GM18873 (cell line): Measurements from ENCODE around the gene GPSM1.

Experiments
- ATAC-seq: cut with Tn5 transposase; IDR thresholded peaks from one replicate; pipeline ENCODE4 v1.9.1; 2021; ENCODE audit warnings: mild to moderate bottlenecking, moderate library complexity, moderate number of reproducible peaks; ENCODE audit not compliant: unreplicated experiment, low FRiP score

GPSM1 gene

DNA sequence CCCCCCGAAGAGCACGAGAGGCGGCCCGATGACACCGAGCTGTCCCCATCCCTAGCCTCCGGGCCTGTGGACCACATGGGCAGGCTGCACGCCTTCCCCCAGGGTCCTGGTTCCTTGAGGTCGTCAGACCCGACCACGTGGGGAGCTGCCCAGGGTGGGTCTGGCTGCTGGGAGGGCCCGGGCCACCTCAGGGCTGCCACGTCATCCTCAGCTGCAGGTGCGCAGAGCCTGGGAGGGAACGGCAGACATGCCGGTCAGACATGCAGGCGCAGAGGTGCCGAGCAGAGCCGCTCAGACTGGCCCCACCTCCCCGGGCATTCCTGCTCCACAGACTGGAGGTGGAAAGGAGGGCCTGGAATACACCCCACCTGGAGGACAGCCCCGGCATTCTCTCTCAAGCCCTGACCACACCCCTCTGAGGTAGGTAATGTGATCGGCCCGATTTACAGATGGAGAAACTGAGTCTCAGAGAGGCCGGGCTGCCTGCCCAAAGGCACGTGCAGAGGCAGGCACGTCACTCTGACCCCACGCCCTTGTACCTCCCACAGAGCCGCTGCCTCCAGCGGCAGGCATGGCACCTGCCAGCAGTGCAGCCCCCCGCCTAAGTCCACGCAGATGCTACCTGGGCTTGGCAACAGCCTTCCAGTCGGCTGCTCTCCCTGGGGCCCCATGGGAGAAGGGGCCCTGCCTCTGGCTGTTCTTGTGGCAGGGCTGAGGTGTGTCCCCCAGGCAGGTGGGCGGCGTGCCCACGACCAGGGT, 24.1 kb upstream of the GPSM1 start:
- ATAC-seq: no peak

DNA sequence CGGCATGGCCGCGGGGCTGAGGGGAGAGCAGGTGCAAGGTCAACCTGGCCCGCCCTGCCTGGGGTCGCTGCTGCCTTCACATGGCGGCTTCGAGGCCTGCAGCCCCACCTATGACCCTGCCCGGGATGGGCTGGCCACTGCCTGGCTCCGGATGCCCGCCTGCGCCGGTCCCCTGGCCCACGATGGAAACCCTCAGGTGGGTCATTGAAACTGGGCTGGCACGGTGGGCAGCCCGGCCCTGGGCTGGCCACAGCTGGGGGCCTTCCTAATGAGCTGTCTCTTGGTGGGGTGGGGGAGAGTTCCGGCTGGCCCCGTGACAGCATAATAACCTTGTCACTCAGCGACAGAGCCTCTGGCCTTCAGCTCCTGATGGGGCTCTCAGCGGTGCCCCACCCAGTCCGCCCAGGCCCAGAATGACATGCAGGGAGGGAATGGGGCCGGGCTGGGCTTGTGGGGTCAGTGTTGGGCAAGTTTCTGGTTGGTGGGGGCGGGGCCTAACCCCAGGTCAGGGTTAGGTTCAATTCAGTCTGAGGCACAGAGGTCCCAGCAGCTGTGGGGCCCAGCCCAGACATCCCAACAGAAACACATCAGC, 23.4 kb upstream of the GPSM1 start, which contains the start of gene CCDC187:
Gene CCDC187 (minus strand): TSS at position 270 of the 592 bp plus-strand sequence. CDS start 264 bp downstream, at position 6.
- ATAC-seq: no peak

DNA sequence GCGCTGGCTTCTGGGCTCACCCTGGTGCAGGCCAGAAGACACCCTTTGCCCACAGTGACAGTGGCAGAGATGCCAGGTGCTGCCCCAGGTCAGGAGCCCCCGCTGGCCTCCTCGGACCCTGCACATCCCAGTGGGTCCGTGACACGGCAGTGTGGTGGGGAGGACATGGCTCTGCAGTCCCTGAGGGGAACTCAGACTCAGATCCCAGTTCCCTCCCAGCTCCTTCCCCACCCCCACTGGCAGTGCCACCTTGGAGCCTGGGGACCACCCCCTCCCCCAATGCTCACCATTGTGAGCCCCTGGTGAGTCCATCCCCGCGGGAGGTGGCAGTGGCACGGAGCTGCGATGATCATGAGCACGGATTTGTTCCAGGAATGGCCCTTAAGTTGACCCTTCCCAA, 22.9 kb upstream of the GPSM1 start:
- ATAC-seq: no peak

DNA sequence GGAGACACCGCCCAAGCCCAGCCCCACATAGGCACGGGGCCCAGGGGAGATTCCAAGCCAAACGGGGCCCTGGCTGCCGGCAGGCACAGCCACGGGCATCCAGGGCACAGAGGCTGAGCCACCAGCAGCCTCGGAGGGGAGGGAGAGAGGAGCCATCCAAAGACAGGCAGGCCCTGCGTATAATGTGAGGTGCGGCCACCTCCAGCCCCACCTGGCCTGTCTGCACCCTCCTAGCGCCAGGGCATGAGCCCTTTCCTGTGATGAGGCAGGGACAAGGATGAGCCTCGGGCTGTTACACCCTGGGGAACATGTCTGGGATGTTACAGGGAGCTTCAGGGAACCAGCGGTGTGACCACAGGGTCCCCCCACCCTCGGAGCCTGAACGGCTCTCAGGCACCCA, 22.4 kb upstream of the GPSM1 start:
- no peak for ATAC-seq

DNA sequence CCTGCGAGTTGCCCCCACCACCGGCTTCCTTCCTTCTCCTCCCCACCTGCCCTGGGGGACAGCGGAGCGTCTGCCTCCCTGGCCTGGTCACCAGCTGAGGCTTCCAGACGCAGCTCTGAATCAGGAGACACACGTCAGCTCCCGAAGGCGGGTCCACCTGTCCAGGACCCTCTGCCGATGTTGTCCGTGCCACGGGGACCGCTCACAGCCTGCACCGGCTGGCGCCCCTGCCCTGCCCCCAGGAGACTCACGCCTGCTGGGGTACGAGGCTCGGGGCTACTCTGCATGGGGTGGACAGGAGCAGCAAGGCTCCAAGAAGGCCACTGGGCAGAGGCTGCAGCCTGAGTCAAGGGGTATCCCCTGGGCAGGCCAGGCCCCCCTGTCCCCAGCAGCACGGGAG, 21.5 kb upstream of the GPSM1 start:
- ATAC-seq: no peak

DNA sequence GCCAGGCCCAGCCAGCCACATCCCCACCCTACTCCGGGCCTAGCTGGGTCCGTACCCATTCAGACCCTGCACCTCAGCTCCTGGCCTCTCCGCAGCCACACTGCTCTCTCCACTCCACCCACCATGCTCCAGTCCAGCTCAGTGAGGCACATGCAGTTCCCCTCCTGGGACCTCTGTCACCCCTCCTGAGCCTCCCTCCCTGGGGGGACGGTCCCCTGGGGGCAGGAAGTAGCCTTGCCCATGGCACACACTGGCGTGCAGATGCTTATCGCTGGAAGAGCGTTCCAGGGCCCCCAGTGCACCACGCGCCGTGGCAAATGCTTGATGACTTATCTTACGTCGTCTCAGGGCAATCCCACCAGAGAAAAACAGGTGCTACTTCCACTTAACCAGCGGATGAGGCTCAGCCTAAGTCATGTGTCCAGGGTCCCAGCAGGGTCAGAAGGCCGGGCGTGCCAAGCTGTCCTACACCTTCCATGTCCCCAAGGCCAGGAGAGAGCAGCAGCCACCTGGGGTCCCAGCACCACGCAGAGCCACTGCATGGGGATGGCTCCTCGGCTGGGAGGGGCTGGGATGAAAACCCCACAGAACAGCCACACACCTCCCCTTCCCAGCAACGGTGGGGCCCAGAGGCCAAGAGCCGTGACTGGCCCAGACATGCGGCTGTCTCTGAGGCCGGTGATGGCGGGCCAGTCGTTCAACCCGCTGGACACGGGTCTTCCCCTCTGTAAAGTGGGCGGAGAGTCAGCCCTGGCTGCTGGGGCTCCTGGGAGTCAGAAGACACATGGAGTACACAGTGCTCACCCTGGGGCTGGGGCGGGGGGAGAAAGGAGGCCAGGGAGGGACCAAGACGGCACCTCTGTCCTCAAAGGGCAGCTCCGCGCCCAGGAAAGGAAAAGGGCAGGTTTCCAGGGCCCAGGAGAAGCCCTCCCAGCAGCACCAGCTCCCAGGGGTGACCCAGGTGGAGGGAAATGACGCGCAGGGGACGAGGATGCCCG, 20.8 kb upstream of the GPSM1 start:
- no peak for ATAC-seq

DNA sequence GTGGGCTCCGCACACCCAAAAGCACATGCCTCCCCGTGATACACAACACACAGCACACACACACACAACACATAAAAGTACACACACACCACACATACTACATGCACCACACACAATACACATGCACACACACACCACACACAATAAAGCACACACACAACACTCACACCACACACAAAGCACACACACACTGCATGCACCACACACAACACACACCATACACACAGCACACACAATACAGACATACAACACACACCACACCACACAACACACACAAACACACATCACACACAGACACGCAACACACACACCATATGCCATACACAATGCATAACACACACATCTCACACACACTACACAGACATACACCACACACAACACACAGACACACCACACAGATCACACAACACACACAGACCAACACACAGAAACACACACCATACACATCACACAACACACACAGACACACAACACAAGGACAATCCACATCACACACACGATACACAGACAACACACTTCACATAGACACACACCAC, 20.1 kb upstream of the GPSM1 start:
- ATAC-seq: no peak

DNA sequence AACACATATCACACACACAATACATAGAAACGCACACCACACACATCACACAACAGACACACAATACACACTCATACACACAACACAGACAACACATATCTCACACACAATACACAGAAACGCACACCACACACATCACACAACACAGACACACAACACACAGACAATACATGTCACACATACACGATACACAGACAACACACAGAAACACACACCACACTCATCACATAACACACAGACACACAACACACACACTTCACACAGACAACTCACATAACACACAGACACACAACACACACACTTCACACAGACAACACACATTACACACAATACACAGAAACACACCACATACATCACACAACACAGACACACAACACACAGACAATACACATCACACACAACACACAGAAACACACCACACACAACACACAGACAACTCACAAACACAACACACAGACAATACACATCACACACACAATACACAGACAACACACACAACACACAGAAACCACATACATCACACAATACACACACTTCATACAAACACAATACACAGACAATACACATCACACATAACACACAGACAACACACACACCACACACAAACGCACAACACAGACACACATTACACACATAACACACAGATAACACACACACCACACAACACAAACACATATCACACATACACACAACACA, 19.2 kb upstream of the GPSM1 start:
- no peak for ATAC-seq

DNA sequence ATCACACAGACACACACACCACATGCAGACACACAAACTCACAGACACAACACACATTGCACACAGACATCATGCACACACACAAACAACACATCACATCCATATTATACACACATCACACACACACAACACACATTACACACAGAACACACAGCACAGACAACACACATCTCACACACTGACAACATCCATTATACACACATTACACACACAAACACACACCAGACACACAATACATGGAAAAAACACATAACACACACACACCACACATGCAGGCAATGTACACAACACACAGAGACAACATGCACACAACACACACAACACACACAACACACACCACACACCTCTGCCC, 18.7 kb upstream of the GPSM1 start:
- ATAC-seq: no peak

DNA sequence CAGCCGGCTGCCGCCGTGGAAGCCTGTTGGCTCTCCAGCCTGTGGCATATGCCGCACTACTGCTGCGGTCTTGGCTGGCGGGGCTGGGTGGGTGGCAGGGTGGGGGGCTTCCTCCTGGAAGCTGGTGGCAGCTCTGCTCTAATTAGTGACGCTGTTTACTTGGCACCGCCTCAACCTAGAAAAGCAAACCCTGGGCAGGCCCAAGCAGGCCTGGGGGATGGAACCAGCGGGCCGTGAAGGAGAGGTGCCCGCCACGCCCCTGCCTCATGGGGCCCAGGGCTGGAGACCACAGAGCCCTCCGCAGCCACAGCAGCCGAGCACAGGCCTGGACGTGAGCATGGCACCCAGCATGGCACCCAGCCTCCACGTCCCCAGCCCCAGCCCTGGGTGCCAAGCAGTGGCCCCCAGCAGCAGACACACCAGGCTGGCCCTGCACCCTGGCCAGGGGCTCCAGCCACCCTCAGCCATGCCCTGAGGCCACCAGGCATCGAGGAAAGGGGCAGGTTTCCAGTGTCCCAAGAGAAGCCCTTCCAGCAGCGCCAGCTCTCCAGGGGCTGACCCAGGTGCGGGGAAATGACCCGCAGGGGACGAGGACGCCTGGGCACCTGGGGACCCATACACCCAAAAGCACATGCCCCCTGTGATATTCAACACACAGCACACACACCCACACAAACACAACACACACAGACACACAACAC, 18.1 kb upstream of the GPSM1 start:
- ATAC-seq: no peak

DNA sequence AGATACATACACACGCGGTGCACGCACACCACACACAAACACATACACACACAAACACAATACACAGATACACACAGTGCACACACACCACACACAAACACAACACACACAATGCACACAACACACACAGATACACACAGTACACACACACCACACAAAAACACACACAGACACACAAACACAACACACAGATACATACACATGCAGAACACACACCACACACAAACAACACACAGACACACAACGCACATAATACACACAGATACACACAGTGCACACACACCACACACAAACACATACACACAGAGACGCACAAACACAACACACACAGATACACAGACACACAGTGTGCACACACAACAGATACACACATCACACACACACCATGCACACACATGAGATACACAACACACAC, 17.5 kb upstream of the GPSM1 start:
- no peak for ATAC-seq

DNA sequence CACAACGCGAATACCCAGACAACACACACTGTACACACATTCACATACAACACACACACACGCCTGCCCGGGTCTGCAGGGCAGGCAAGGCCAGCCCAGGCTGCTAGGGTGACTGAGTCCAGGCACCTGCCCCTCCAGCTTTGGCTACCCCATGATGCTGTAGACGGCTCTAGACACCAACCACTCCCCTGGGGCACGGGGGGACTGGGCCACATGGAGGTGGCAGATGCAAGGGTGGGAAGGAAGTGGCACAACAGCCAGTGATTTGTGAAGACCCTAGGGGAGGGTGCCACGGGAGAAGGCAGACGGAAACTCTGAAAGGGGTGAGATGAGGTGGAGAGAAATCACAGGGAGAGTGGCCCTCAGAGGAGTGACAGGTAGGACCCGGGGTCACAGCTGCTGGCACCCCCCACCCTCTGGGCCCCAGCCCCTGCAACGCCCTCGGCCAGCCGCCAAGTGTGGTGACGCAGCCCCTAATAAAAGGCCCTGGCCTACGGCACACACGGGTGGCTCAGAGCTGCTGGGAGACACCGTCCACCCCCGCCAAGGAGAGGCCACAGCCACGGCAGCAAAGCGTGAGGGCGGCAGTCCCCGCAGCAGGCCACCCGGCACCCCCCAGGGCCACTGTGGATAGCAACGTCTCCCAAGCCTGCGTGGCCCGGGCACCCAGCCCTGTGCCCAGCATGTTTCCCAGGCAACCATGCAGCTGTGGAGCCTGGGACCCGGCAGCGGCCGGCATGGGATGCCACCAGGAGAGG, 16.9 kb upstream of the GPSM1 start:
- ATAC-seq: no peak

DNA sequence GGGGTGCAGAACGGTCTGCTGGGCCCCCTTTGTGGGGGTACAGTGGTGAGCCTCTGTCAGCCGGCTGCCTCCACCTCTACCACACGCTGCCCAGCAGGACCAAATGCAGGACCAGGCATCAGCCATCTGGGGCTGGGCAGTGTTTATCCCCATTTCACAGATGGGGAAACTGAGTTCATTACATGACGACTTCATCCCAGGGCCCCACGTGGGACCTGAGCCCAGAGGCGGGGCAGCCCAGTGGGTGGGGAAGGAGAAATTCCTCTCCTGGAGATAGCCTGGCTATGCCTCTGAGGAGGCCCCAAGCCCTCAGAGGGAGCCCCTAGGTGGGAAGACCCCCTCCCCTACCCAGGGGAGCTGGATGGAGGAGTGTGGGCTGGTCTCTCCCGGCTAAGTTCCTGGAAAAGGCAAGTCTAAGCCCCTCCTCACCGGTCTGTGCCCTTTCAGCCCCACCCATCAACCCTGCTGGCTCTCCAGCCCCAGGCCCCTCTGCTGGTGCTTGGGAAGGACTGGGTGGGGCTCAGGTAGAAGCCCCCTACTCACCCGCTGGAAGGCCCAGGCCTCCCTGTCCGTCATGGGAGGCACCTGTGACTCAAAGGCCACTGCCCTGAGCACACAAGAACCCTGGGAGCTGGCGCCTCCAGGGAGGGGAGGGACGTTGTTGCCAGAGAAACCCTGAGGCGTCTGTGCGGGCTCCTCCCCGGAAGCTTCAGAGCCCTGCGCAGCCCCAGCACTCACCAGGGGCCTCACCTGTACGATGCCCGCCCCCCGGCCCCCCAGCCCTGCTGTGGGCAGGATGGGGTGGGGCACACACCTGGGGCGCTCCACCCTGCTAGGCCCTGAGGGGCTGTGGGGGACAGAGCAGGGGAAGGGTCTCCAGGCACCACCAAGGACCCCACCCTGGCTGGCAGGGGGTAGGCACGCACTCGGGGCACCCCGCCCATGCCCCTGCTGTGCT, 16.0 kb upstream of the GPSM1 start:
- no peak for ATAC-seq

DNA sequence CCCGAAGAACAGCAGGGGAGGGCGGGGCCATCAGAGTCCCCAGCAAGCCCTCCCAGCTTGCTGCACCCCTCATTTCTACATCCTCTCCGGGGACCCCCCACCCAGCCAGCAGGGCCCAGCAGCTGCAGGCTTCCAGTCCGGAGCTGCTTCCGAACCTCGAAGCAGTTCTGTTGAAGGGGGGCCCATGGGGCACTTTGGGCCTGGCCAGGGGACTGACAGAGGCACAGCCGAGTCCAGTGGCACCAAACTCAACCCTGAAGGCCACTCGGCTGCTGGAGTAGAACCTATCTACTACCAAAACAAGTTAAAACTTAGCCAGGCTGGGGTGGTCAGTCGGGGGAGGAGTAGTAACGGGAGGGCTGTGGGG, 15.3 kb upstream of the GPSM1 start:
- no peak for ATAC-seq

DNA sequence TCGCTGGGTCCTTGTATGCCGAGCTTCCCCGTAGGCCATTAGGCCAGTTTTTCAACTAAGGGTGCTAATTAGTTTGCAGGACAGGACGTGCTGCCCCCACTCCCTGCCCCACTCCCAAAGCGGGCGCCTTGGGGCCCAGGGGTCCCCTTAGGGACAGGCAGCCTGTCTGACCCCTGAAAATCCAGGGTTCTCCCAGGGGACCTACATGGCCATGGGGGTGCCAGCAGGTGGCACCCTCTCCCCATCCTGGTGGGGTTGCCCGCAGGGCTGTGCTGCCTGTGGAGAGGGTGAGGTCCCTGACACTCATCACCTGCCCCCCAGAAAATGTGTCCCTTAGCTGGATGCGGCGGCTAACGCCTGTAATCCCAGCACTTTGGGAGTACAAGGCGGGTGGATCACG, 14.9 kb upstream of the GPSM1 start:
- ATAC-seq: no peak

DNA sequence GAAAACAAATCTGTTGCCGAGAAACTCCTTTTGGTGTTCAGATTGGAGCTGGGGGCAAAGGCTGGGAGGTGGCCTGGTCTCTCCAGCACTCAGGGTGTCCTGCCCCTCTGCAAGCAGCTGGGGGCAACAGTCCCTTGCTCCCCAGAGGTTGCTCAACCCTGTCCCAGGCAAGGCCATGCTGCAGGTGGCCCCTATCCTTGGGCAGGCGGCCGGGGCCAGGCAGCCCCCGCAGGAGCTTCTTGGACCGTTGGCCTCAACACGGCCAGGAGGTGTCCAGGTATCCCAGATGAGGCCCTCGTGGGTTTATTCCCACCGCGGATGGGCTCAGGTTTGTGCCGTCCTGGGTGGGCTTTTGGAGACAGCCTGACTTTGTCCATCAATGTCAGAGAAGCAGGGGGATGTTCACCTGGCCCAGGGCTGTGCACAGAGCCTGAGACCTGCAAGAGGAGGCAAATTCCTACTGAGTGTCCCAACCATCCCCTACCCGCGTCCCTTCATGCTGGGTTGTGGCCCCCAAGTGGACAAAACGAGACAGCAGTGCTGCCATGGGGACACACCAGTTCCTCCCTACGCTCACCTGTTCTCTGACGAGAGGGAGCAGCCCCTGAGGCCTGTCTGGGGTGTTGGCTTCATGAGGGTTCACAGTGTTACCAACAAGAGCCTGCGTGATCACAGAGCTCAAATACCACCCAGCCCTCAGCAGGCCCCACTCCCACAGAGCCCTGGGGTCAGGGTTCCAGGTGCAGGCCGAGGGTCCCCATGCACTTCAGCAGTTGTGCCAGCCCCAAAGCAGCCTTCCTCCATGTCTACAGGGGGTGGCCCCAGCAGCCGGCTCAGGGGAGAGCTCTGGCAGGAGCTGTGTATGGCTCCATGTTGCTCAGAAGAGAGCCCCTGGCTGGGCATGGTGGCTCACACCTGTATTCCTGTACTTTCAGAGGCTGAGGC, 14.0 kb upstream of the GPSM1 start:
- ATAC-seq: no peak

DNA sequence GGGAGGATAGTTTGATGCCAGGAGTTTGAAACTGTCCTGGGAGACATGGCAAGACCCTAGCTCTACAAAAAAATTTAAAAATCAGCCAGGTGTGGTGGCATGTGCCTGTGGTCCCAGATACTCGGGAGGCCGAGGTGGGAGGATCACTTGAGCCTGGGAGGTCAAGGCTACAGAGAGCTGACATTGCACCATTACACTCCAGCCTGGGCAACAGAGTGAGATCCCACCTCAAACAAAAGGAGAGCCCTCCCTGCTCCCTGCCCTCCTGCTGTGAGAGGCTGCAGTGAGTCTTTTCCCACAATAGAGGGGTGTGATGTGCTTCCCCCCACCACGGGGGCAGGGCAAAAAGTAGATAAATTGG, 13.3 kb upstream of the GPSM1 start:
- no peak for ATAC-seq
